SH-SY5Y (cell line): ENCODE data around the gene ARHGEF25.

ENCODE experiments used
- GATA2 ChIP-seq: IDR thresholded peaks from 2 replicates; pipeline ENCODE4 v1.6.1; 2011; ENCODE audit warnings: mild to moderate bottlenecking, low read depth, low read length
- GATA3 ChIP-seq: IDR thresholded peaks from 2 replicates; pipeline ENCODE4 v1.6.1; 2011; ENCODE audit warnings: low read depth, mild to moderate bottlenecking, low read length, moderate library complexity

The ARHGEF25 gene

GRCh38 chr12:57602544-57602943, 8.7 kb upstream of the ARHGEF25 start:
- TF ChIP-seq GATA3 (no peak), GATA2 (no peak)

GRCh38 chr12:57603324-57603723, 7.9 kb upstream of the ARHGEF25 start:
- TF ChIP-seq GATA3 (no peak), GATA2 (no peak)

- no peak for TF ChIP-seq GATA3
- no peak for TF ChIP-seq GATA2
Observed at GRCh38 chr12:57603815-57604453, 7.3 kb upstream of the ARHGEF25 start.

GRCh38 chr12:57604454-57604991, 6.7 kb upstream of the ARHGEF25 start, which contains the start of gene DTX3:
Gene DTX3 (plus strand): TSS chr12:57604824. CDS start chr12:57606518, 1,694 bp downstream.
- no peak for TF ChIP-seq GATA3
- no peak for TF ChIP-seq GATA2

- TF ChIP-seq GATA2 (no peak), GATA3 (no peak)
Observed at GRCh38 chr12:57604992-57605810, 6.0 kb upstream of the ARHGEF25 start.

- TF ChIP-seq GATA2 (no peak), GATA3 (no peak)
Observed at GRCh38 chr12:57605811-57606311, 5.4 kb upstream of the ARHGEF25 start.

- no peak for TF ChIP-seq GATA2
- TF ChIP-seq GATA3, result no peak
Observed at GRCh38 chr12:57606399-57606798, 4.8 kb upstream of the ARHGEF25 start.

GRCh38 chr12:57606821-57607220, 4.4 kb upstream of the ARHGEF25 start:
- no peak for TF ChIP-seq GATA3
- TF ChIP-seq GATA2, result no peak

- no peak for TF ChIP-seq GATA2
- no peak for TF ChIP-seq GATA3
Observed at GRCh38 chr12:57607958-57608663, 3.1 kb upstream of the ARHGEF25 start.

GRCh38 chr12:57609101-57609780, 2.0 kb upstream of the ARHGEF25 start:
- TF ChIP-seq GATA3 (no peak), GATA2 (no peak)

GRCh38 chr12:57609781-57610553, 1.3 kb upstream of the ARHGEF25 start:
- TF ChIP-seq GATA2 (no peak), GATA3 (no peak)

GRCh38 chr12:57610554-57611107, 604 bp upstream of the ARHGEF25 start:
- no peak for TF ChIP-seq GATA3
- TF ChIP-seq GATA2, result no peak
